H1 (cell line): ENCODE data around the gene TRPC1.

ENCODE experiments used
- CEBPB ChIP-seq: IDR thresholded peaks from 2 replicates; pipeline ENCODE4 v1.6.1; 2012; ENCODE audit warnings: low read depth, low read length
- EZH2 ChIP-seq: fragments of 200-600 bp; sonication (generic); IDR thresholded peaks from 2 replicates; pipeline ENCODE4 v1.7.1; 2012; ENCODE audit warnings: low read depth, mild to moderate bottlenecking, moderate library complexity, low read length, inconsistent platforms; ENCODE audit not compliant: severe bottlenecking
- KDM1A ChIP-seq: fragments of 200-600, 300-600 bp; sonication (generic); IDR thresholded peaks from 2 replicates; pipeline ENCODE4 v1.7.1; 2016; ENCODE audit warnings: mild to moderate bottlenecking, low read length, borderline replicate concordance
- POLR2A ChIP-seq, 2 experiments: IDR thresholded peaks; 1 replicate in 1 of 2; 2 replicates in 1 of 2; pipeline ENCODE4 v1.6.1; 2011; ENCODE audit warnings: low read depth in 2 of 2, low read length in 2 of 2, mild to moderate bottlenecking in 2 of 2; ENCODE audit errors: control extremely low read depth in 1 of 2
- RAD21 ChIP-seq, 2 experiments: IDR thresholded peaks in 1 of 2; conservative IDR thresholded peaks in 1 of 2; 2 replicates each; pipeline ENCODE4 v1.6.1; 2011; ENCODE audit warnings: low read depth in 2 of 2, low read length in 2 of 2, improper control_type of control experiment in 1 of 2, inconsistent platforms in 1 of 2, mild to moderate bottlenecking in 1 of 2, moderate library complexity in 1 of 2
- RBBP5 ChIP-seq: IDR thresholded peaks from 2 replicates; pipeline ENCODE4 v1.7.1; 2012; ENCODE audit warnings: low read depth, mild to moderate bottlenecking, inconsistent platforms, low read length, moderate library complexity, borderline replicate concordance
- SIX5 ChIP-seq: IDR thresholded peaks from 2 replicates; pipeline ENCODE4 v1.6.1; 2011; ENCODE audit warnings: mild to moderate bottlenecking, low read depth, low read length
- SP1 ChIP-seq: IDR thresholded peaks from 2 replicates; pipeline ENCODE4 v1.6.1; 2011; ENCODE audit warnings: low read depth, low read length

GRCh38 chr3:142852009-142852408 lies 128.2 kb downstream of the TRPC1 start:
- TF ChIP-seq RAD21 (IDR thresholded peaks at IDR 0.05 in 1 of 2, conservative IDR thresholded peaks at IDR 0.05 in 1 of 2; ENCODE audit: low read depth in 2 of 2, low read length in 2 of 2) (no peak), EZH2 (no peak), CEBPB (no peak), POLR2A (IDR thresholded peaks at IDR 0.05; ENCODE audit: control extremely low read depth in 1 of 2, low read depth in 2 of 2, low read length in 2 of 2) (no peak), SP1 (no peak), RBBP5 (no peak), KDM1A (no peak), SIX5 (no peak)
